Breast epithelium (tissue), 4 donors: ENCODE results near the gene TMEM229B. TPM values are rescaled to one million over a fixed set of nuclear protein-coding genes. Genes with fewer than 3 reads are reported as not detected.
A peak's percentile ranks its signal among the peaks of the same experiment; 100 is the strongest.

Experiments used
- DNase-seq, 2 donors: peaks; one replicate each; pipeline ENCODE4 v3.0.0-alpha.2; 2019; ENCODE audit warnings: low spot score in 2 of 2
- H3K27ac ChIP-seq, 2 donors: fragments of 200-600 bp; sonication (generic) in 1 of 2; one replicate each; pipeline ENCODE4 v1.5.1; 2016 to 2019; ENCODE audit warnings: mild to moderate bottlenecking in 1 of 2
- H3K27me3 ChIP-seq, 2 donors: fragments of 200-600 bp; sonication (generic) in 1 of 2; one replicate each; pipeline versions ENCODE4 v1.5.1 to v1.6.0; 2017 to 2019; ENCODE audit warnings: control low read depth in 1 of 2, mild to moderate bottlenecking in 1 of 2
- H3K36me3 ChIP-seq: fragments of 200-600 bp; one replicate; pipeline ENCODE4 v1.5.1; 2019
- H3K4me1 ChIP-seq, 2 donors: fragments of 200-600 bp; sonication (generic); one replicate each; pipeline ENCODE4 v1.5.1; 2016 to 2019; ENCODE audit warnings: control low read depth in 1 of 2
- H3K4me3 ChIP-seq, 3 donors: fragments of 200-600 bp; sonication (generic); 1 replicate in 2 of 3; 2 replicates in 1 of 3; pipeline ENCODE4 v1.5.1; 2016 to 2019; ENCODE audit warnings: mild to moderate bottlenecking in 3 of 3, moderate library complexity in 2 of 3
- H3K9me3 ChIP-seq, 2 donors: fragments of 200-600 bp; sonication (generic) in 1 of 2; one replicate each; pipeline ENCODE4 v1.5.1; 2016 to 2019; ENCODE audit warnings: control low read depth in 1 of 2
- CTCF ChIP-seq, 3 donors: fragments of 450-650 bp; IDR thresholded peaks; one replicate each; pipeline ENCODE4 v1.5.1; 2016 to 2017; ENCODE audit warnings: antibody characterized with exemption in 3 of 3, mild to moderate bottlenecking in 3 of 3, moderate library complexity in 3 of 3
- POLR2A ChIP-seq: fragments of 450-650 bp; IDR thresholded peaks from one replicate; pipeline ENCODE4 v1.6.1; 2016; ENCODE audit warnings: antibody characterized with exemption, mild to moderate bottlenecking, moderate library complexity
- POLR2AphosphoS5 ChIP-seq, 3 donors: sonication (generic); formaldehyde crosslinking; IDR thresholded peaks; one replicate each; pipeline ENCODE4 v1.6.1; 2017; ENCODE audit warnings: antibody characterized with exemption in 3 of 3
- intact Hi-C: fragments of 100-400 bp; cut with DNase I; formaldehyde crosslinking; loops from one replicate; pipeline ENCODE4 v1.15.1; 2023; ENCODE audit warnings: low total_unique reads
- total RNA-seq, 3 donors: library from RNA; depleted of rRNA; stranded (reverse); fragments of >200 nt; gene quantifications; one replicate each; pipeline ENCODE4 v1.1.0, GENCODE V29; 2016

TMEM229B gene
- total RNA-seq, 3 donors from 2014 or later: 0.64 to 10.2 (median 6.0) TPM

- Histone ChIP-seq H3K4me3 (no peak overlapping the region), H3K27me3 (no peaks in the 10 kb centered on the region), H3K9me3 (no peaks in the 10 kb centered on the region), H3K36me3 (no peaks in the 10 kb centered on the region), H3K4me1 (no peaks in the 10 kb centered on the region), H3K27ac (peak overlapping the region; percentile 64 to 84)
- TF ChIP-seq POLR2AphosphoS5 (IDR thresholded peaks at IDR 0.05): no peak
- TF ChIP-seq CTCF (IDR thresholded peaks at IDR 0.05): no peak
- TF ChIP-seq POLR2A: no peak
- no peak for DNase-seq
- intact Hi-C loops: no loop called here
Observed at GRCh38 chr14:67461996-67462395, 26.5 kb downstream of the TMEM229B start.

- no peaks in the 10 kb centered on the region for H3K27me3 ChIP-seq
- TF ChIP-seq POLR2AphosphoS5 (IDR thresholded peaks at IDR 0.05) (no peak), CTCF (IDR thresholded peaks at IDR 0.05) (no peak), POLR2A (no peak)
- H3K4me3 ChIP-seq: no peak overlapping the region
- intact Hi-C loops: no loop called here
- no peaks in the 10 kb centered on the region for H3K36me3 ChIP-seq
- DNase-seq: peak in 1 of 2 donors; percentile 28
- H3K4me1 ChIP-seq: no peaks in the 10 kb centered on the region
- H3K27ac ChIP-seq: peak overlapping the region; percentile 64 to 84
- H3K9me3 ChIP-seq: no peaks in the 10 kb centered on the region
Observed at GRCh38 chr14:67461341-67461985, 27.1 kb downstream of the TMEM229B start.

DNA sequence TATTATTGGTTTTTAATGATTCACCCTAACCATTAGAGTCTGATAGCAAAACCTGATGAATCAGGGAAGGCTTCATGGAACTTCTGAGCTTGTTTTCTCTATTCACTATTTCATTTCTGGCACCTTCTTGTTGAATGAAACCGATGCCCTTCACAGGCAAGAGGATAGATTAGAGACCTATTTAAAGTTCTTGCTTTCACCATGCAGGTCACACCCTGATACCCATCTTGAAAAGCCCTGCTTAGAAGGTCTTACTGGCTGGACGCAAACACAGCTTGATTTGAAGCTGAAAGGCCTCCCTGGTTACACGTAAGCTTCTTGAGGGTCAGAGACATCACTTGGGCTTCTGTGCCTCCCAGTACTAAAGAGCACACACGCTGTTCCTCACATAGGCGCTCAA, 29.2 kb downstream of the TMEM229B start:
- H3K4me3 ChIP-seq: no peak overlapping the region
- H3K27me3 ChIP-seq: no peaks in the 10 kb centered on the region
- H3K4me1 ChIP-seq: no peaks in the 10 kb centered on the region
- no peak for TF ChIP-seq POLR2A
- no peak for TF ChIP-seq POLR2AphosphoS5 (IDR thresholded peaks at IDR 0.05)
- no peak for TF ChIP-seq CTCF (IDR thresholded peaks at IDR 0.05)
- H3K36me3 ChIP-seq: no peaks in the 10 kb centered on the region
- H3K27ac ChIP-seq: peak overlapping the region in 1 of 2 donors; percentile 74
- H3K9me3 ChIP-seq: no peaks in the 10 kb centered on the region
- no peak for DNase-seq
- intact Hi-C loops: no loop called here

DNA sequence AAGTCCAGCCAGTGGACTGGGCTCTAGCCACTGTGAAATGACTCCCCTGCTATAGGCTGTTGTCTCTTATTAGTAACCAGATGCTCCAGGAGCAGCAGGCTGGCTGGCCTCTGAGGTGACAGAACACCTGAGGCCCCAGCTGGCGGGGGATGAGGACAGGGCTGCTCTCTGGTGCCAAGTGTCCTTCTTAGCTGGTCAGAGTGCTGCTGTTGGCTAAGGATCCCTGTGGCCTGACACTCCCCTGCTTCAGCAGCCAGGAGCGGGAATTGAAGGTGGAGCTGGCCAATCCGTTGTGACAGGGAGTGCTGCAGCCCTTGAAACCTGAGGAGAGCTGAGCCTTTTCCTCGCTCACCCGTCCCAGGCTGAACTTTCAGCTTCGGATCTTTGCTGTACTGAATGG, 30.7 kb downstream of the TMEM229B start:
- DNase-seq: peak; percentile 64 to 66
- intact Hi-C loops: no loop called here

More for the DNA sequence above, 30.7 kb downstream of the TMEM229B start:
- Histone ChIP-seq H3K9me3 (no peaks in the 10 kb centered on the region), H3K27me3 (no peaks in the 10 kb centered on the region), H3K4me1 (no peaks in the 10 kb centered on the region), H3K36me3 (no peaks in the 10 kb centered on the region), H3K27ac (peak overlapping the region; percentile 74 to 83), H3K4me3 (peak overlapping the region in 1 of 3 donors; percentile 6)
- no peak for TF ChIP-seq POLR2AphosphoS5 (IDR thresholded peaks at IDR 0.05)
- TF ChIP-seq POLR2A: no peak
- no peak for TF ChIP-seq CTCF (IDR thresholded peaks at IDR 0.05)
